B cell (primary cell): ENCODE measurements around the gene AUTS2.

ENCODE experiments used
- CTCF ChIP-seq: fragments of 200-600 bp; IDR thresholded peaks from one replicate; pipeline ENCODE4 v1.8.0; 2022; ENCODE audit warnings: antibody characterized with exemption, mild to moderate bottlenecking
- EZH2 ChIP-seq: IDR thresholded peaks from 2 replicates; pipeline ENCODE4 v1.6.1; 2012; ENCODE audit warnings: borderline replicate concordance, low read depth, mild to moderate bottlenecking, moderate library complexity, low read length; ENCODE audit not compliant: insufficient read depth, poor library complexity, severe bottlenecking

DNA sequence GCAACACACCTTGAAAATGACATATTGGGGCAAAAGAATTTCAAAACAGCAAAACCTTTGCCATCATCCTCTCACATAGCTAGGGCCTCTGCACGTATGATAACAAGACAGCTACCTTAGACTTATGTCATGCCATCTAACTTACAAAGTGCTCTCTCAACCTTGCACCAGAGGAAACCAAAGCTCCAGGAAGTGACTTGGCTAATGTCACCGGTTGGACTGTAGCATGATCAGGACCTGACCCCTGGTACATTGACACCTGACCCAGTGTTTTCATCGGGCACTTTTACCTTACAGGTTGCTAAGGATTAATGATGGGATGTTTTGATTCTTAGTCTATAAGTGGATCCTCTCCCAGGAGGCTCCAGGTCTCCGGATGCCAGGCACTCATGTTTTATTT, 1003.8 kb downstream of the AUTS2 start:
- TF ChIP-seq CTCF = no peak
- no peak for TF ChIP-seq EZH2
